CD4-positive, alpha-beta T cell (primary cell): ENCODE measurements around the gene CLDN10. TPM values are rescaled to one million over a fixed set of nuclear protein-coding genes. Genes with fewer than 3 reads are reported as not detected.

Experiments
- ATAC-seq: fragments of 200-7000 bp; cut with Tn5 transposase; one replicate; pipeline ENCODE4 v1.10.0; 2022; ENCODE audit warnings: mild to moderate bottlenecking; ENCODE audit not compliant: poor library complexity
- CTCF ChIA-PET: fragments of 350-600 bp; sonication (Branson Sonifier 250); formaldehyde crosslinking; loops from one replicate; lab custom pipeline; 2021; ENCODE audit warnings: antibody characterized with exemption, inconsistent platforms; lab: Charles Lee
- POLR2A ChIA-PET: fragments of 350-600 bp; sonication (Branson Sonifier 250); formaldehyde crosslinking; loops from one replicate; lab custom pipeline; 2021; ENCODE audit warnings: antibody characterized with exemption, inconsistent platforms; lab: Charles Lee
- DNase-seq, 14 experiments: peaks; one replicate each; pipeline ENCODE4 v3.0.0-alpha.2; 2013 to 2020; ENCODE audit warnings: mixed read lengths in 2 of 14
- H3K27ac ChIP-seq, 2 donors: one replicate each; pipeline versions ENCODE4 v1.5.1 to v1.7.0; 2013; ENCODE audit warnings: low read length in 2 of 2, low read depth in 1 of 2, mild to moderate bottlenecking in 1 of 2
- H3K27me3 ChIP-seq, 2 experiments: 1 replicate in 1 of 2; 2 replicates in 1 of 2; pipeline versions ENCODE4 v1.6.1 to v1.7.0; 2013; ENCODE audit warnings: low read length in 2 of 2, control low read depth in 1 of 2, mild to moderate bottlenecking in 1 of 2, moderate library complexity in 1 of 2; ENCODE audit not compliant: insufficient read depth in 2 of 2, control insufficient read depth in 1 of 2
- H3K36me3 ChIP-seq: one replicate; pipeline ENCODE4 v1.6.1; 2013; ENCODE audit warnings: low read length, control low read depth; ENCODE audit not compliant: insufficient read depth
- H3K4me1 ChIP-seq: one replicate; pipeline ENCODE4 v1.6.1; 2013; ENCODE audit warnings: low read length, control low read depth; ENCODE audit not compliant: insufficient read depth
- H3K4me3 ChIP-seq: one replicate; pipeline ENCODE4 v1.5.1; 2013; ENCODE audit warnings: mild to moderate bottlenecking, low read length, moderate library complexity
- H3K9me3 ChIP-seq, 2 experiments: 1 replicate in 1 of 2; 2 replicates in 1 of 2; pipeline versions ENCODE4 v1.6.1 to v1.7.0; 2013; ENCODE audit warnings: low read length in 2 of 2, mild to moderate bottlenecking in 2 of 2, control low read depth in 1 of 2, moderate library complexity in 1 of 2; ENCODE audit not compliant: control insufficient read depth in 1 of 2, insufficient read depth in 1 of 2
- H3K27ac Mint-ChIP-seq: one replicate; pipeline ENCODE4 v1.8.0; 2020; ENCODE audit warnings: mixed read lengths
- H3K27me3 Mint-ChIP-seq: one replicate; pipeline ENCODE4 v1.8.0; 2021; ENCODE audit warnings: mixed read lengths
- H3K36me3 Mint-ChIP-seq: one replicate; pipeline ENCODE4 v1.8.0; 2021; ENCODE audit warnings: low read depth, mixed read lengths
- H3K4me1 Mint-ChIP-seq: one replicate; pipeline ENCODE4 v1.8.0; 2021; ENCODE audit warnings: low read depth, mixed read lengths
- H3K4me3 Mint-ChIP-seq: one replicate; pipeline ENCODE4 v1.8.0; 2020; ENCODE audit warnings: mild to moderate bottlenecking, mixed read lengths
- H3K9me3 Mint-ChIP-seq: one replicate; pipeline ENCODE4 v1.8.0; 2020; ENCODE audit warnings: mixed read lengths
- intact Hi-C, 2 experiments: fragments of 100-400 bp; cut with DNase I in 1 of 2; cut with micrococcal nuclease in 1 of 2; formaldehyde crosslinking; loops; one replicate each; pipeline versions ENCODE4 v1.15.1 to v1.9.0; 2023 to 2025; cut with DNase I, micrococcal nuclease
- total RNA-seq, 174 experiments: library from RNA in 2 of 174; stranded (reverse) in 2 of 174; gene quantifications; one replicate each; pipeline ENCODE4 v1.2.3 and lab custom pipeline; 2021 to 2026
- TF ChIP-seq, protein P1 (sequence below): fragments of 200-600 bp; IDR thresholded peaks from one replicate; pipeline ENCODE4 v1.8.0; 2022; ENCODE audit warnings: antibody characterized with exemption, mild to moderate bottlenecking

The CLDN10 gene
- total RNA-seq, 2 experiments from 2014 or later: not detected

GRCh38 chr13:95588721-95589120 lies 36.2 kb downstream of the CLDN10 start:
- H3K36me3 ChIP-seq: no peaks in the 10 kb centered on the region
- H3K4me1 ChIP-seq: no peaks in the 10 kb centered on the region
- H3K27ac ChIP-seq: no peak overlapping the region
- Mint-ChIP-seq H3K27ac (no peak overlapping the region), H3K4me1 (no peaks in the 10 kb centered on the region), H3K4me3 (no peak overlapping the region), H3K27me3 (peaks cover 24% of the 10 kb centered on the region), H3K36me3 (no peaks in the 10 kb centered on the region), H3K9me3 (no peaks in the 10 kb centered on the region)
- no peak for DNase-seq
- intact Hi-C loops: loop anchor here in 1 of 2 experiments (10.0 kb wide), 1 partner anchor 646 kb away; no protein-coding TSS in a partner anchor
- H3K9me3 ChIP-seq: no peaks in the 10 kb centered on the region
- CTCF ChIA-PET: no interaction called here
- no peak for ATAC-seq
- POLR2A ChIA-PET: no interaction called here
- TF ChIP-seq, protein P1, sequence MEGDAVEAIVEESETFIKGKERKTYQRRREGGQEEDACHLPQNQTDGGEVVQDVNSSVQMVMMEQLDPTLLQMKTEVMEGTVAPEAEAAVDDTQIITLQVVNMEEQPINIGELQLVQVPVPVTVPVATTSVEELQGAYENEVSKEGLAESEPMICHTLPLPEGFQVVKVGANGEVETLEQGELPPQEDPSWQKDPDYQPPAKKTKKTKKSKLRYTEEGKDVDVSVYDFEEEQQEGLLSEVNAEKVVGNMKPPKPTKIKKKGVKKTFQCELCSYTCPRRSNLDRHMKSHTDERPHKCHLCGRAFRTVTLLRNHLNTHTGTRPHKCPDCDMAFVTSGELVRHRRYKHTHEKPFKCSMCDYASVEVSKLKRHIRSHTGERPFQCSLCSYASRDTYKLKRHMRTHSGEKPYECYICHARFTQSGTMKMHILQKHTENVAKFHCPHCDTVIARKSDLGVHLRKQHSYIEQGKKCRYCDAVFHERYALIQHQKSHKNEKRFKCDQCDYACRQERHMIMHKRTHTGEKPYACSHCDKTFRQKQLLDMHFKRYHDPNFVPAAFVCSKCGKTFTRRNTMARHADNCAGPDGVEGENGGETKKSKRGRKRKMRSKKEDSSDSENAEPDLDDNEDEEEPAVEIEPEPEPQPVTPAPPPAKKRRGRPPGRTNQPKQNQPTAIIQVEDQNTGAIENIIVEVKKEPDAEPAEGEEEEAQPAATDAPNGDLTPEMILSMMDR: no peak
- no peak overlapping the region for H3K4me3 ChIP-seq
- H3K27me3 ChIP-seq: no peaks in the 10 kb centered on the region

DNA sequence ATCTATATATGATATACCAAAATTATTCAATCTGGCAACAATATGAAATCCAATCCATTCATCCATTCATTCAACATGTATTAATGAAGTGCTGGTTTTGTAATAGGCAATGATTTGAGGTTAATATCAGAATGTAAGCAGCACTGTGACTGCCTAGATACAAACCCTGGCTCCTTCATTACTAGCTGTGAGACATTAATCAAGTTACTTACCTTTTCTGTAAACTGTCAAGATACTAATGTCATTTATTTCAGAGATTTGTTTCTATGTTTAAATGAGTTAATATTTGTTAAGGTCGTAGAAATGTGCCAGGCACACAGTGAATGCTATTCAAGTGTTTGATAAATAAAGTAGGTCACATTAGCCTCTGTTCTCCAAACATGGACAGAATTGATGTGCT lies 40.9 kb downstream of the CLDN10 start:
- H3K4me3 ChIP-seq: no peak overlapping the region
- H3K4me3 Mint-ChIP-seq: no peak overlapping the region
- H3K27ac Mint-ChIP-seq: no peak overlapping the region
- no peaks in the 10 kb centered on the region for H3K36me3 Mint-ChIP-seq
- ATAC-seq: no peak
- no peaks in the 10 kb centered on the region for H3K9me3 ChIP-seq
- no peak for DNase-seq
- POLR2A ChIA-PET: no interaction called here
- no peaks in the 10 kb centered on the region for H3K4me1 Mint-ChIP-seq
- H3K4me1 ChIP-seq: no peaks in the 10 kb centered on the region
- intact Hi-C loops: no loop called here
- no peaks in the 10 kb centered on the region for H3K36me3 ChIP-seq
- CTCF ChIA-PET: interaction anchor here (1.7 kb wide), 1 partner anchor 19 kb away, joined by 4 read pairs; no protein-coding TSS in a partner anchor
- no peak overlapping the region for H3K27ac ChIP-seq
- H3K27me3 Mint-ChIP-seq: peaks cover 11% of the 10 kb centered on the region
- H3K27me3 ChIP-seq: peaks cover 0 to 11% of the 10 kb centered on the region in 2 experiments
- TF ChIP-seq, protein P1: no peak
- H3K9me3 Mint-ChIP-seq: no peaks in the 10 kb centered on the region

DNA sequence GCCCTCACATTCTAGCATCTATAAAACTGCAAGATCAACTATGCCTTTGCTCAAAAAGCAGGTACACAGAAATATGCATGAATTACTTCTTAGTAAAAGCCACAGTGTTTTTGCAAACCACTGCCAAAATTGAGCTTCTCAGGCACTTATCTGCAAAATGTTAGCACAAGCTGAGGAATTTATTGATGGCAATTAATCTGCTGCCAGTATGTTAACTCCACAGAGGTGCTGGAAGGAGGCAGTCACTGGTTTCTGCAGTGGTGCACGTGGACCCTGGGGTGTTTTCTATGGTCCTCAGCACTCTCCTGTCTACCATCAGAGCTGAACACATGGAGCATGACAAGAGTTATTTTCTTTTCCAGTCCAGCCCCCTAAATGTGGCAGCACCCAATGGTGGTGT lies 44.2 kb downstream of the CLDN10 start:
- no peak overlapping the region for H3K27ac Mint-ChIP-seq
- DNase-seq (no peak), ATAC-seq (no peak)
- H3K36me3 ChIP-seq: no peaks in the 10 kb centered on the region
- ChIA-PET CTCF (no interaction called here), POLR2A (no interaction called here)
- peaks cover 6 to 11% of the 10 kb centered on the region in 2 experiments for H3K27me3 ChIP-seq
- TF ChIP-seq, protein P1: no peak
- intact Hi-C loops: no loop called here
- H3K4me1 ChIP-seq: no peaks in the 10 kb centered on the region
- no peaks in the 10 kb centered on the region for H3K9me3 ChIP-seq
- H3K4me1 Mint-ChIP-seq: no peaks in the 10 kb centered on the region
- no peak overlapping the region for H3K27ac ChIP-seq
- H3K9me3 Mint-ChIP-seq: no peaks in the 10 kb centered on the region
- H3K27me3 Mint-ChIP-seq: peaks cover 13% of the 10 kb centered on the region
- no peak overlapping the region for H3K4me3 ChIP-seq
- no peaks in the 10 kb centered on the region for H3K36me3 Mint-ChIP-seq
- H3K4me3 Mint-ChIP-seq: no peak overlapping the region
